OCI-LY7 (cell line): ENCODE measurements around the gene GOT1. TPM values are rescaled to one million over a fixed set of nuclear protein-coding genes. Genes with fewer than 3 reads are reported as not detected.

Experiments used
- BruUV-seq: library from RNA; stranded (reverse); fragments of 400-500 nt; replicated peaks from 2 replicates; lab custom pipeline; 2021; lab: Mats Ljungman, UMichigan
- CTCF ChIA-PET: fragments of 300-600 bp; sonication (Branson Sonifier 250); formaldehyde crosslinking; loops from one replicate; lab custom pipeline; 2022; ENCODE audit warnings: antibody characterized with exemption; ENCODE audit not compliant: unreplicated experiment; lab: Charles Lee
- POLR2A ChIA-PET: fragments of 300-600 bp; sonication (Branson Sonifier 250); formaldehyde crosslinking; loops from one replicate; lab custom pipeline; 2022; ENCODE audit warnings: antibody characterized with exemption; lab: Charles Lee
- DNase-seq: peaks from one replicate; pipeline ENCODE4 v3.0.0-alpha.2; 2015; ENCODE audit warnings: low spot score
- H2AFZ ChIP-seq: fragments of 200-600 bp; sonication (generic), shearing (Covaris generic); 2 replicates; pipeline ENCODE4 v1.6.1; 2014; ENCODE audit warnings: mild to moderate bottlenecking, antibody characterized with exemption, low read length, moderate library complexity
- H3K27ac ChIP-seq: fragments of 200-600 bp; sonication (generic); 2 replicates; pipeline ENCODE4 v1.5.1; 2014; ENCODE audit warnings: mixed run types, low read depth, mild to moderate bottlenecking, moderate library complexity, low read length, inconsistent platforms; ENCODE audit not compliant: poor library complexity, severe bottlenecking
- H3K36me3 ChIP-seq: fragments of 200-600 bp; sonication (generic); 2 replicates; pipeline ENCODE4 v1.6.1; 2014; ENCODE audit warnings: mild to moderate bottlenecking, antibody characterized with exemption, low read length, moderate library complexity, mixed read lengths; ENCODE audit not compliant: insufficient read depth
- H3K4me1 ChIP-seq: fragments of 200-600 bp; sonication (generic); 2 replicates; pipeline ENCODE4 v1.5.1; 2014; ENCODE audit warnings: mild to moderate bottlenecking, low read length; ENCODE audit not compliant: insufficient read depth, poor library complexity, severe bottlenecking
- H3K4me2 ChIP-seq: fragments of 200-600 bp; sonication (generic); 2 replicates; pipeline ENCODE4 v1.6.1; 2014; ENCODE audit warnings: mild to moderate bottlenecking, low read length
- H3K4me3 ChIP-seq: fragments of 200-600 bp; sonication (generic); 2 replicates; pipeline ENCODE4 v1.5.1; 2014; ENCODE audit warnings: mild to moderate bottlenecking, low read depth, low read length; ENCODE audit not compliant: poor library complexity, severe bottlenecking
- H3K79me2 ChIP-seq: fragments of 200-600 bp; sonication (generic); 2 replicates; pipeline ENCODE4 v1.6.1; 2016; ENCODE audit warnings: low read depth, mild to moderate bottlenecking, low read length, moderate library complexity, mixed read lengths; ENCODE audit not compliant: insufficient read depth
- H3K9me2 ChIP-seq: fragments of 200-600 bp; sonication (generic); 2 replicates; pipeline ENCODE4 v1.6.1; 2016; ENCODE audit warnings: mild to moderate bottlenecking, low read length, mixed read lengths; ENCODE audit not compliant: insufficient read depth
- H3K9me3 ChIP-seq: fragments of 200-600 bp; sonication (generic); 2 replicates; pipeline ENCODE4 v1.6.1; 2014; ENCODE audit warnings: mild to moderate bottlenecking, mixed run types, low read length, mixed read lengths
- H4K20me1 ChIP-seq: fragments of 200-600 bp; sonication (generic); 2 replicates; pipeline ENCODE4 v1.6.1; 2014; ENCODE audit warnings: mild to moderate bottlenecking, antibody characterized with exemption, low read length, moderate library complexity, mixed read lengths; ENCODE audit not compliant: insufficient read depth
- EZH2phosphoT487 ChIP-seq: fragments of 200-600 bp; sonication (generic); IDR thresholded peaks from 2 replicates; pipeline ENCODE4 v1.6.1; 2018; ENCODE audit warnings: low read depth, borderline replicate concordance, mild to moderate bottlenecking, mixed run types, antibody characterized with exemption, low read length, moderate library complexity, mixed read lengths
- intact Hi-C: fragments of 100-400 bp; cut with micrococcal nuclease; formaldehyde crosslinking; loops from one replicate; pipeline ENCODE4 v1.10.0; 2022; ENCODE audit not compliant: unreplicated experiment
- total RNA-seq, 2 experiments: library from RNA; depleted of rRNA in 1 of 2; stranded (reverse); fragments of >200 nt in 1 of 2; shearing (Covaris generic) in 1 of 2; gene quantifications; 2 replicates each; pipeline ENCODE4 v1.2.3, GENCODE V29; 2014 to 2022
- TF ChIP-seq, protein P1 (sequence below): fragments of 200-600 bp; sonication (generic); conservative IDR thresholded peaks from 2 replicates; pipeline ENCODE4 v1.5.1; 2014; ENCODE audit warnings: mild to moderate bottlenecking, antibody characterized with exemption, low read length, moderate library complexity, mixed read lengths

Gene GOT1
- total RNA-seq, 2 experiments from 2014 or later: 26.4 to 50.4 TPM

- no peak overlapping the region for H2AFZ ChIP-seq
- ChIA-PET CTCF (no interaction called here), POLR2A (interaction anchor here (2.3 kb wide), 1 partner anchor 11 kb away, joined by 6 read pairs; the partner anchor contains the start of gene GOT1)
- no peak for DNase-seq
- H3K4me1 ChIP-seq: no peaks in the 10 kb centered on the region
- no peaks in the 10 kb centered on the region for H3K9me3 ChIP-seq
- no peaks in the 10 kb centered on the region for H3K79me2 ChIP-seq
- no peak overlapping the region for H3K4me2 ChIP-seq
- no peaks in the 10 kb centered on the region for H4K20me1 ChIP-seq
- intact Hi-C loops: no loop called here
- peaks cover 41% of the 10 kb centered on the region for H3K36me3 ChIP-seq
- TF ChIP-seq, protein P1, sequence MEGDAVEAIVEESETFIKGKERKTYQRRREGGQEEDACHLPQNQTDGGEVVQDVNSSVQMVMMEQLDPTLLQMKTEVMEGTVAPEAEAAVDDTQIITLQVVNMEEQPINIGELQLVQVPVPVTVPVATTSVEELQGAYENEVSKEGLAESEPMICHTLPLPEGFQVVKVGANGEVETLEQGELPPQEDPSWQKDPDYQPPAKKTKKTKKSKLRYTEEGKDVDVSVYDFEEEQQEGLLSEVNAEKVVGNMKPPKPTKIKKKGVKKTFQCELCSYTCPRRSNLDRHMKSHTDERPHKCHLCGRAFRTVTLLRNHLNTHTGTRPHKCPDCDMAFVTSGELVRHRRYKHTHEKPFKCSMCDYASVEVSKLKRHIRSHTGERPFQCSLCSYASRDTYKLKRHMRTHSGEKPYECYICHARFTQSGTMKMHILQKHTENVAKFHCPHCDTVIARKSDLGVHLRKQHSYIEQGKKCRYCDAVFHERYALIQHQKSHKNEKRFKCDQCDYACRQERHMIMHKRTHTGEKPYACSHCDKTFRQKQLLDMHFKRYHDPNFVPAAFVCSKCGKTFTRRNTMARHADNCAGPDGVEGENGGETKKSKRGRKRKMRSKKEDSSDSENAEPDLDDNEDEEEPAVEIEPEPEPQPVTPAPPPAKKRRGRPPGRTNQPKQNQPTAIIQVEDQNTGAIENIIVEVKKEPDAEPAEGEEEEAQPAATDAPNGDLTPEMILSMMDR: no peak
- TF ChIP-seq EZH2phosphoT487: no peak
- H3K27ac ChIP-seq: no peak overlapping the region
- no peaks in the 10 kb centered on the region for H3K9me2 ChIP-seq
- BruUV-seq: no TSS peak
- no peak overlapping the region for H3K4me3 ChIP-seq
These were observed 10.7 kb downstream of the GOT1 start for GRCh38 chr10:99419688-99420087.

GRCh38 chr10:99418910-99419624 lies 11.4 kb downstream of the GOT1 start:
- intact Hi-C loops: no loop called here
- no peaks in the 10 kb centered on the region for H3K9me3 ChIP-seq
- no peak overlapping the region for H3K4me2 ChIP-seq
- TF ChIP-seq, protein P1: no peak
- TF ChIP-seq EZH2phosphoT487: no peak
- H3K4me1 ChIP-seq: no peaks in the 10 kb centered on the region
- no peak overlapping the region for H3K27ac ChIP-seq
- H3K36me3 ChIP-seq: peaks cover 35% of the 10 kb centered on the region
- H4K20me1 ChIP-seq: no peaks in the 10 kb centered on the region
- no peak overlapping the region for H2AFZ ChIP-seq
- ChIA-PET CTCF (no interaction called here), POLR2A (interaction anchor here (2.3 kb wide), 1 partner anchor 12 kb away, joined by 6 read pairs; the partner anchor contains the start of gene GOT1)
- DNase-seq: no peak
- no peaks in the 10 kb centered on the region for H3K79me2 ChIP-seq
- H3K4me3 ChIP-seq: no peak overlapping the region
- no TSS peak for BruUV-seq
- no peaks in the 10 kb centered on the region for H3K9me2 ChIP-seq

GRCh38 chr10:99412099-99412498 lies 18.3 kb downstream of the GOT1 start:
- Histone ChIP-seq H3K4me2 (no peak overlapping the region), H2AFZ (no peak overlapping the region), H3K79me2 (no peaks in the 10 kb centered on the region), H3K4me3 (no peak overlapping the region), H4K20me1 (no peaks in the 10 kb centered on the region), H3K36me3 (peaks cover 25% of the 10 kb centered on the region), H3K27ac (no peak overlapping the region), H3K9me3 (no peaks in the 10 kb centered on the region), H3K9me2 (no peaks in the 10 kb centered on the region), H3K4me1 (no peaks in the 10 kb centered on the region)
- DNase-seq: no peak
- intact Hi-C loops: no loop called here
- CTCF ChIA-PET: interaction anchor here (0.6 to 0.9 kb wide), 4 partner anchors 24 to 1951 kb away, joined by 8 to 10 read pairs (median 8); no protein-coding TSS in a partner anchor
- POLR2A ChIA-PET: interaction anchor here (0.6 kb wide), 1 partner anchor 46 kb away, joined by 4 read pairs; no protein-coding TSS in a partner anchor
- TF ChIP-seq, protein P1: no peak
- no peak for TF ChIP-seq EZH2phosphoT487
- BruUV-seq: no TSS peak
